22Rv1 (cell line): ENCODE data around the gene SLC26A3.
A peak's percentile ranks its signal among the peaks of the same experiment; 100 is the strongest.

Experiments used
- H3K27ac ChIP-seq: fragments of 450-650 bp; 2 replicates; pipeline ENCODE4 v1.5.1; 2017
- ZFX ChIP-seq: fragments of 450-650 bp; IDR thresholded peaks from 2 replicates; pipeline ENCODE4 v1.6.1; 2017; ENCODE audit warnings: antibody characterized with exemption, borderline replicate concordance
- TF ChIP-seq, protein P1 (sequence below): fragments of 450-650 bp; IDR thresholded peaks from 2 replicates; pipeline ENCODE4 v1.5.1; 2017; ENCODE audit warnings: mild to moderate bottlenecking

The SLC26A3 gene

GRCh38 chr7:107758667-107759066 lies 44.4 kb downstream of the SLC26A3 start:
- H3K27ac ChIP-seq, result no peak overlapping the region
- TF ChIP-seq, protein P1, sequence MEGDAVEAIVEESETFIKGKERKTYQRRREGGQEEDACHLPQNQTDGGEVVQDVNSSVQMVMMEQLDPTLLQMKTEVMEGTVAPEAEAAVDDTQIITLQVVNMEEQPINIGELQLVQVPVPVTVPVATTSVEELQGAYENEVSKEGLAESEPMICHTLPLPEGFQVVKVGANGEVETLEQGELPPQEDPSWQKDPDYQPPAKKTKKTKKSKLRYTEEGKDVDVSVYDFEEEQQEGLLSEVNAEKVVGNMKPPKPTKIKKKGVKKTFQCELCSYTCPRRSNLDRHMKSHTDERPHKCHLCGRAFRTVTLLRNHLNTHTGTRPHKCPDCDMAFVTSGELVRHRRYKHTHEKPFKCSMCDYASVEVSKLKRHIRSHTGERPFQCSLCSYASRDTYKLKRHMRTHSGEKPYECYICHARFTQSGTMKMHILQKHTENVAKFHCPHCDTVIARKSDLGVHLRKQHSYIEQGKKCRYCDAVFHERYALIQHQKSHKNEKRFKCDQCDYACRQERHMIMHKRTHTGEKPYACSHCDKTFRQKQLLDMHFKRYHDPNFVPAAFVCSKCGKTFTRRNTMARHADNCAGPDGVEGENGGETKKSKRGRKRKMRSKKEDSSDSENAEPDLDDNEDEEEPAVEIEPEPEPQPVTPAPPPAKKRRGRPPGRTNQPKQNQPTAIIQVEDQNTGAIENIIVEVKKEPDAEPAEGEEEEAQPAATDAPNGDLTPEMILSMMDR, result no peak
- no peak for TF ChIP-seq ZFX

GRCh38 chr7:107754642-107755041 lies 48.4 kb downstream of the SLC26A3 start:
- TF ChIP-seq, protein P1, result peak; percentile 40
- TF ChIP-seq ZFX, result no peak
- H3K27ac ChIP-seq, result no peak overlapping the region

DNA sequence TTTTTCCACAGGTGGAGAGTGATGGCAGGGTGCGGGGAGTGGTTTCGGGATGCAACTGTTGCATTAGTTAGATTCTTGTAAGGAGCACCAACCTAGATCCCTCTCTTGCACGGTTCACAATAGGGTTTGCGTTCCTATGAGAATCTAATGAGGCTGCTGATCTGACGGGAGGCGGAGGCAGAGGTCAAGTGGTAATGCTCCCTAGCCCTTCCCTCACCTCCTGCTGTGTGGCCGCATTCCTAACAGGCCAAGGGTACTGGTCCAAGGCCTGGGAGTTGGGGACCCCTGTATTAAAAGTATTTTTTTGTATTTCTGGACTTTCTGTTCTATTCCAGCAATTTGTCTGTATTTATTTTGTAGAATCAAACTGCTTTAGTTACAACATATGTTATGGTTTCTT lies 51.9 kb downstream of the SLC26A3 start:
- TF ChIP-seq ZFX, result no peak
- TF ChIP-seq, protein P1, result no peak
- H3K27ac ChIP-seq, result no peak overlapping the region

GRCh38 chr7:107746006-107746405 lies 57.0 kb downstream of the SLC26A3 start:
- TF ChIP-seq ZFX, result no peak
- TF ChIP-seq, protein P1, result no peak
- H3K27ac ChIP-seq, result no peak overlapping the region

GRCh38 chr7:107744345-107744750 lies 58.7 kb downstream of the SLC26A3 start:
- TF ChIP-seq, protein P1, result no peak
- 0 out of 2 replicates have a peak, but pooled peaks have one; percentile 7 for TF ChIP-seq ZFX
- H3K27ac ChIP-seq, result peak overlapping the region; percentile 95

DNA sequence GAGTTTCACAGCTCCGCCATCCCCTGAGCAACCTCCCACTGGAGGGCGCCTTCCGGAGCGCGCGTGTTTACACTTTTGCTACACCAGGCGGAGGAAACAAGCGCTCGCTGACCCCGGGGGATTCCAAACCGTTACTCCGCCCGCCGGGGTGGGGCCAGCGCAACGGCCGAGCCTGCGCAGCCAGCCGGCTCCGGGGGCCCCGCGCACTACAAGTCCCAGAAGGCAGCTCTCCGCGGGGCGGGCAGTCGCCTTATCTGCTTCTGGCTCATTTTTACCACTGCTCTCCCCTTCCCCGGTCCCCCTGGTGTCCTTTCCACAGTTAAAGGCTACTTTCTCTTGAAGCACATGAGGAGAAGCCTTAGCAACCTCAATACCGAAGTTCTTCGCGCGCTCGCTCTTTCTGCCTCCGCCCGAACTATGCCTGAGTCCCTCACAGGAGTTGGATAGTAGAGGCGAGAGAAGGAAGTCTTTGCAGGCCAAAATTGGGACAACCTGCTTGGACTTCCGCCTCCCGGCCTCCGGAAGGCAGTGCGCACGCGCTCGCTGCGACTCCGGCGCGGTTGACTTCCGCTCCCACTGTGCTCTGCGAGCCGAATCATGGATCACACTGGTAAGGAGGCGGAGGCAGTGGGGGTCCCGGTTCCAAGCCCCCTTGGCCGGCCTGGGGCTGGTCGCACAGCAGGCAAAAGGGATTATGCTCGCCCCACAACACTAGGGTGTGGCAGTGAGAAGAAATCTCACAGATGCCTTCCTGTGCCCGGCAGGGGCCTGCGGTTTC lies 59.3 kb downstream of the SLC26A3 start, which contains the start of gene CBLL1:
TSS of gene CBLL1 (plus strand) at position 576 of the 778 bp plus-strand sequence. CDS start at position 598, 22 bp downstream.
- TF ChIP-seq, protein P1, result peak; percentile 96
- TF ChIP-seq ZFX, result 0 out of 2 replicates have a peak, but pooled peaks have one; percentile 23
- peak within 1 kb of the TSS; percentile 95 for H3K27ac ChIP-seq
